SK-N-MC (cell line): Measurements from ENCODE around the gene F11R.

Experiments used
- EZH2 ChIP-seq: fragments of 200-600 bp; sonication (generic); IDR thresholded peaks from one replicate; pipeline ENCODE4 v1.6.1; 2017; ENCODE audit warnings: antibody characterized with exemption
- FOXP2 ChIP-seq: optimal IDR thresholded peaks from 2 replicates; pipeline ENCODE3; 2011; ENCODE audit warnings: mild to moderate bottlenecking, moderate library complexity; ENCODE audit not compliant: insufficient read depth; ENCODE audit errors: extremely low read length, control extremely low read depth
- POLR2AphosphoS5 ChIP-seq: IDR thresholded peaks from 2 replicates; pipeline ENCODE4 v1.6.1; 2012; ENCODE audit warnings: mild to moderate bottlenecking, low read depth, low read length, borderline replicate concordance

GRCh38 chr1:161037661-161038522 lies 16.9 kb upstream of the F11R start:
- TF ChIP-seq EZH2 (no peak), POLR2AphosphoS5 (no peak), FOXP2 (no peak)
